ENCODE results near the gene TNFAIP8L3.

GRCh38 chr15:51082246-51082645, 12.5 kb downstream of the TNFAIP8L3 start:
- TF ChIP-seq CTCF (IDR thresholded peaks at IDR 0.05) = no peak
- no peak for TF ChIP-seq POLR2A (IDR thresholded peaks at IDR 0.05)
- TF ChIP-seq POLR2AphosphoS5 (IDR thresholded peaks at IDR 0.05) = no peak
- no peak for TF ChIP-seq EP300 (IDR thresholded peaks at IDR 0.05)
